Amniotic stem cell (primary cell): ENCODE results near the gene TTBK1.

Source experiments
- DNase-seq: peaks from one replicate; lab custom pipeline; 2025; lab: John Stamatoyannopoulos, UW

Gene TTBK1

GRCh38 chr6:43273707-43274106 lies 30.4 kb downstream of the TTBK1 start:
- no peak for DNase-seq

DNA sequence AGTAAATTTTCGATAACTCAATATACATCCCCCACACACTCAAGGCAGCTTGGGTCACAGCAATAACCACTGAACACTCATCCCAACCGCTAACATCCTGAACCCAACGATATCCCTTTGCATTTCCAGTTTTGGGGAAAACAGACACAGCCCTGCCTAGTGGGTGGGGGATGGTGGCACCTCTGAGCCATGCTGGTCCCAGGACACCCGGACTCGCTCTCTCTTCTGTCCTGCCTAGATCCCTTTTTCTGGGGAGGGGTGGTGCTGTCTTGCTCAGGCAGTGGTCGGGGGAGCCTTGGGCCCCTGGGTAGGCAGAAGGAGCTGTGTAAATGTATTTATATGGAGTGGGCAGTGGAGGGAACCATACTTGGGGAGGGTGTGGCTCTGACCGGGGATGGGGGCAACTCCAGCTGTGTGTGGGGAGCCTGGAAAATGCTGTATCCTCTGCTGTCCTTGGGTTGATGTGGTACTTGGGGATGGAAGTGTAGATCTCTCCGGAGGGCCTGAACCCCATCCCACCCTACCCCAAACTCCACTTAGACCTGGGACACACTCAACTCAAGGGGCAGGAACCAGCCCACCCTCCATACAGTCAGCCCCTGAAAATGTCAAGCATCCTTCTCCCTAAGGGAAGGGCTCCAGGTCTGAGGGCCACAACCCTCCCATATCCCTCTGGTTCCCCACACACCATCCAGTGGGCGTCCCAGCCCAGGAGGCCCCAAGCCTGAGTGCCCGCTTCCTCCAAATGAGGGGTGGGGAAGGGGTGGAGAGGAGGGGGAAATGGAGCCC lies 31.0 kb downstream of the TTBK1 start:
- no peak for DNase-seq

DNA sequence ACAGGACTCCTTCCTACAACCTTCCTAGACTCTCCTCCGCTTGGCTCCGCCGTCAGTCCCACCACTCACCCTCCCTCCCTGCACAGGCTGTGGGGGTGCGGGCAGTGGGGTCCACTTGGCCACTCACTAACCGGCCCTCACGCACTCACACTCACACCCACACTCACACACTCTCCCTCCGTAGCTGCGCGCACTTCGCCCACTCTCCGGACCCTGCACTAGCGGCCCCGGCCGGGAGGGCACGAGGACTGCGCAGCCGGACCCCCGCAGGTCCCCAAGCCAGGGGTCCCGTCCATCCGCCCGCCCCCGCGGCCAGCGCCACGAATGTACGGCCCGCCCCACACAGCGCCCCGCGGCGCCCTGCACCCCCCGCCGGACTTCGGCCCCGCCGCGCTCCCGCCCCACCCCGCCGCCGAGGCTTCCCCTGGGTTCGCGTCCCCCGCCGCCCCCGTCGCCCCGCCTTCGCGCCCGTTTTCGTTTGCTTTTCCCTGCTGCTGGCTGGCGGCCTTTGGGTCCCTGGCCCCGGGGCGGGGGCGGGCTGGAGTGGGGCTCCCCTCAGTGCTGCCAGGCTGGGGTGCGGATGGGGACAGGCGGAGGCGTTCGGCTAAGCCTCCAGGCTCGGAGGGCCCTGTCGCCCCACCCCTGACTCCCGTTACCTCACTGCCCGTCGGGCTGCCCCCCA lies 31.8 kb downstream of the TTBK1 start:
- DNase-seq = no peak

GRCh38 chr6:43275801-43276576 lies 32.7 kb downstream of the TTBK1 start:
- no peak for DNase-seq

- DNase-seq = no peak
These were observed 33.5 kb downstream of the TTBK1 start for GRCh38 chr6:43276577-43277305.

DNA sequence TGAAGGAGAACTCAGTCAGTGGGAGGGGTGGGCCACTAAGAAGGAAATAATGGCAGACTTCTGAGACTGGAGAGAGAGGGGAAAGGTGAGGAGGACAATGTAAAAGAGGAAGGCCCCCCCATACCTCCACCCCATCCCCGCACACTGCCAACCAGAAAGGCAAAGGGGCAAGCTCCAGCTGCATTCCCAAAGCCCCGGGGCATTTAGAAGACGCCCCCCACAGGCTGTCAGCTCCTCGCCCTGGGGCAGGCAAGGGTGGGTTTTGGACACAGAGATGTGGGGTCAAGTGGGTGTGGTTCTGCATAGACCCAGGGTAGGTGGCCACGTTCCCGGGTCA lies 34.0 kb downstream of the TTBK1 start:
- DNase-seq = no peak

GRCh38 chr6:43277643-43278523 lies 34.6 kb downstream of the TTBK1 start:
- no peak for DNase-seq

DNA sequence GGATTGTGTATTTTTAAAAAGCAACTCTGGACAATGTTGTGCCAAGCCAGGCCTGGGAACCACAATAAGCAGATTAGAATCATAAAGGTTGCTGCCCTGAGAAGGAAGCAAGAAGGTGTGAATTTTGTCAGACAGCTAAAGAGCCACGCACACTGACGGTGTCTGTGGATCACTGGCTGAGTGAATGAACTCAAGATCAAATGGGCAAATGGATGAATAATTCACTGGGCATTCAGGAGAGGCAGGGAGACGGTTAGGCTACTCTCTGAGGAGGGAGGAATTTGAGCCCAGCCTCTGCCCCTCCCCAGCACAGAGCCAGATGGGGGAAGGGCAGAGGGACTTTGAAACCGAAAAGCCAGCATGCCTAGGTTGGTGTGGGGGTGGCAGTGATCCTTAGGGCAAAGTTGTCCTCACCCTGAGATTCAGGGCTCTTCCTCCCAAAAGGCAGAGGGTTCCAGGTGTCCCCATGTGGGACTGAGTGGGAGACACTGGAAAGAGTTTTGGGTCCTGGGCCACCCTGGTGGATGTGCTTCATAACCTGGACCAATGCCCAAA lies 35.3 kb downstream of the TTBK1 start:
- DNase-seq = no peak

DNA sequence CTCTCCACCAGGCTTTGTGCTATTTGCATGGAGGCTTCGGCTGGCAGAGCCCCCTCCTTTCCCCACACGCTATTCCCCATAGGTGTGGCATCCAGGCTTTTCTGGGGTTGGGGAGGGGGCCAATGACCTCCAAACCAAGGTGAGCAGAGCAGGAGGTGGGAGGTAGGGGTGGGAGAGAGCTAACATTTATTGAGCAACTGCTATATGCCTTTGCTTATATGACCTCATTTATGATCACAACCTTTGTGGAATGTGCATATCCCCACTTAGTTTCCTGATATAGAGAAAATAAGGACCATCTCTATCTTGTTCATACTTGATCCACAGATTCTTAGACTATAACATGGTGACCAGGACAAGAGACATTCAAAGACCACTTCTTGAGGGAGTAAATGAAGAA lies 37.0 kb downstream of the TTBK1 start:
- no peak for DNase-seq

- DNase-seq = no peak
These were observed 38.8 kb downstream of the TTBK1 start for GRCh38 chr6:43282060-43282459.

DNA sequence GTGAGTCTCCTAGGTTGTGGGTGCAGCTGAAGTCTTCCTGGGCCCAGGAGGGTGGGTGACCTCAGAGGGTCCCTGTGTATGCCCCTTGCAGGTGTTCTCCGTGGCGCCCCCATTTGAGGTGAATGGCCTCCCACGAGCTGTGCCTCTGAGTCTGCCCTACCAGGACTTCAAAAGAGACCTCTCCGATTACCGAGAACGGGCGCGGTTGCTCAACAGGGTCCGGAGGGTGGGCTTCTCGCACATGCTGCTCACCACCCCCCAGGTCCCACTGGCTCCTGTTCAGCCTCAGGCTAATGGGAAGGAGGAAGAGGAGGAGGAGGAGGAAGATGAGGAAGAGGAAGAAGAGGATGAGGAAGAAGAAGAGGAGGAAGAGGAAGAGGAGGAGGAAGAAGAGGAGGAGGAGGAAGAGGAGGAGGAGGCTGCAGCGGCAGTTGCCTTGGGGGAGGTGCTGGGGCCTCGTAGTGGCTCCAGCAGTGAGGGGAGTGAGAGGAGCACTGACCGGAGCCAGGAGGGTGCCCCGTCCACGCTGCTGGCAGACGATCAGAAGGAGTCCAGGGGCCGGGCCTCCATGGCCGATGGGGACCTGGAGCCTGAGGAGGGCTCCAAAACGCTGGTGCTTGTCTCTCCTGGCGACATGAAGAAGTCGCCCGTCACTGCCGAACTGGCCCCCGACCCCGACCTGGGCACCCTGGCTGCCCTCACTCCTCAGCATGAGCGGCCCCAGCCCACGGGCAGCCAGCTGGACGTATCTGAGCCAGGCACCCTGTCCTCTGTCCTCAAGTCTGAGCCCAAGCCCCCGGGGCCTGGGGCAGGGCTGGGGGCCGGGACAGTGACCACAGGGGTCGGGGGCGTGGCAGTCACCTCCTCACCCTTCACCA lies 39.6 kb downstream of the TTBK1 start:
- no peak for DNase-seq

DNA sequence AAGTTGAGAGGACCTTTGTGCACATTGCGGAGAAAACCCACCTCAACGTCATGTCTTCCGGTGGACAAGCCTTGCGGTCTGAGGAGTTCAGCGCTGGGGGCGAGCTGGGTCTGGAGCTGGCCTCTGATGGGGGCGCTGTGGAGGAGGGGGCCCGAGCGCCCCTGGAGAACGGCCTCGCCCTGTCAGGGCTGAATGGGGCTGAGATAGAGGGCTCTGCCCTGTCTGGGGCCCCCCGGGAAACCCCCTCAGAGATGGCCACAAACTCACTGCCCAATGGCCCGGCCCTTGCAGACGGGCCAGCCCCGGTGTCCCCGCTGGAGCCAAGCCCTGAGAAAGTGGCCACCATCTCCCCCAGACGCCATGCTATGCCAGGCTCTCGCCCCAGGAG lies 40.2 kb downstream of the TTBK1 start:
- no peak for DNase-seq

- DNase-seq = no peak
These were observed 40.6 kb downstream of the TTBK1 start for GRCh38 chr6:43283905-43284304.

GRCh38 chr6:43284991-43285781 lies 41.9 kb downstream of the TTBK1 start:
- no peak for DNase-seq

DNA sequence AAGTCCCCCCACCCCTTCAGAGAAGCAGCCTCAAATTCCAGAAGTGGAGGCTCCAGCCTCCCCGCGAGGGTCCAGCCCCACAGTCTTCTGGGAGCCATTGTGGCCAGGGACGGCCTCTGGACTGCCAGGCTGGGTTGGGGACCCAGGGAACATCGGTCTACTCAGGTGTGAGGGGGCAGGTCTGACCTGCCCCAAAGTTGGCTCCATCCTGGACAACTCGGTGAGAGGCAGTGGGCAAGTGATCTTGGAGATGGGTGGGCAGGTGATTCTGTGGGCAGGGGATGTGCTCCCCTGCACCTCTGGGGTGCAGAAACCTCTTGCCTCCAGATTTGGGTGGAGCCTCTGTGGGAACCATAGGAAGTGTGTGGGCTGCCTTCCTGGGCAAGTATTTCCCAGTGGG lies 42.6 kb downstream of the TTBK1 start:
- no peak for DNase-seq

GRCh38 chr6:43286456-43286979 lies 43.2 kb downstream of the TTBK1 start:
- no peak for DNase-seq

DNA sequence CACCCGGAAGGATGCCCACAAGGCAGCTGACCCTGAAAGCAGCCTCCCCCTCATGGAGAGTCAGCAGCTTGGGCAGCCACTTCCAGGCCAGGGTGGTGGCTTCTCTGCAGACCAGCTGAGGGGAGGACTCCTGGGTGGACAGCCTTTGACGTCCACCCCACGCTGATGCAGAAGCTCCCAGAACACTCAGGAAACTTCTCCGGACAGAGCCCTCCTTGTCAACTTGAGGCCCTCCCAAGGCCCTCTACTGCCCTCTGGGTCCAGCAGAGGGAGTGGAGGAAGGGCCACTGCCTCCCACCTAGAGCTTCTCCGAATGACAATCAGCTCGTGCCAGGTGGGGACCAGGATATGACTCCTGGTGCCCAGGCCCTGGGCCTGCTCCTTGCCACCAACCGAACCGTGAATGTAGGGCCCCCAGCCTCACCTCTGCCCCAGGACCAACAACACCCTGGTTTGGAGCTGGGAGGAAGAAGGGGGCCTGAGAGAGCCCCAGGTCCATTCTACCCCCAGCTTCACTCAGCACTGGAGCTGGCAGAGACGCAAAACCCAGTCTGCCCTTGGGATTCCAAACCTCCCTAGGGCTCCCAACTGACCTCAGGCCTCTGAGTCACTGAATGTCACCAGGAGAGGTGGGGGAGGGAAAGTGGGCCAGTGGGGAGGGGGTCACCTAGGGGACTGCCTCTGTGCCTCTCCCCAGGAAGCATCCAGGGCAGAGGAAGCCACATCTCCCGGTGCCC lies 43.9 kb downstream of the TTBK1 start:
- DNase-seq = no peak
